Heart right ventricle (tissue), 16 donors: ENCODE measurements around the gene PRR29. TPM values are rescaled to one million over a fixed set of nuclear protein-coding genes. Genes with fewer than 3 reads are reported as not detected.

Experiments
- ATAC-seq, 8 donors: fragments of 200-7000 bp; cut with Tn5 transposase; one replicate each; pipeline ENCODE4 v1.9.1; 2020; ENCODE audit warnings: mild to moderate bottlenecking in 8 of 8, moderate library complexity in 8 of 8, moderate number of reproducible peaks in 1 of 8
- DNase-seq, 2 donors: peaks; one replicate each; pipeline ENCODE4 v3.0.0-alpha.2; 2020
- H3K27ac ChIP-seq, 10 donors: fragments of 200-600 bp; sonication (generic) in 2 of 10; one replicate each; pipeline versions ENCODE4 v1.5.0 to v1.8.0; 2020 to 2022; ENCODE audit warnings: mild to moderate bottlenecking in 3 of 10
- H3K27me3 ChIP-seq, 7 donors: fragments of 200-600 bp; one replicate each; pipeline ENCODE4 v1.8.0; 2021 to 2022; ENCODE audit warnings: mild to moderate bottlenecking in 2 of 7
- H3K36me3 ChIP-seq, 9 donors: fragments of 200-600 bp; sonication (generic) in 1 of 9; one replicate each; pipeline versions ENCODE4 v1.5.0 to v1.8.0; 2020 to 2022; ENCODE audit warnings: mild to moderate bottlenecking in 2 of 9
- H3K4me1 ChIP-seq, 9 donors: fragments of 200-600 bp; sonication (generic) in 1 of 9; one replicate each; pipeline versions ENCODE4 v1.5.0 to v1.8.0; 2020 to 2022; ENCODE audit warnings: mild to moderate bottlenecking in 4 of 9
- H3K4me3 ChIP-seq, 10 donors: fragments of 200-600 bp; sonication (generic) in 2 of 10; one replicate each; pipeline versions ENCODE4 v1.5.0 to v1.8.0; 2020 to 2022; ENCODE audit warnings: mild to moderate bottlenecking in 7 of 10, moderate library complexity in 2 of 10
- H3K9me3 ChIP-seq, 11 donors: fragments of 200-600 bp in 10 of 11; sonication (generic) in 2 of 11; one replicate each; pipeline versions ENCODE4 v1.5.0 to v1.8.0; 2013 to 2022; ENCODE audit warnings: mild to moderate bottlenecking in 2 of 11, control low read depth in 1 of 11, moderate library complexity in 1 of 11
- CTCF ChIP-seq, 9 donors: fragments of 200-600 bp; sonication (generic) in 2 of 9; IDR thresholded peaks; one replicate each; pipeline versions ENCODE4 v1.5.0 to v1.8.0; 2021 to 2022; ENCODE audit warnings: antibody characterized with exemption in 9 of 9, mild to moderate bottlenecking in 5 of 9, moderate library complexity in 1 of 9
- WGBS, 2 donors: extraction: QIAGEN DNeasy Blood & Tissue Kit; methylation state at CpG; one replicate each; pipeline ENCODE4 v1.1.7; 2013; ENCODE audit warnings: inconsistent platforms in 1 of 2; 5-methylcytosine and 5-hydroxymethylcytosine counted together
- intact Hi-C, 10 donors: fragments of 100-400 bp; cut with DNase I; formaldehyde crosslinking; loops; one replicate each; pipeline versions ENCODE4 v1.11.1 to v1.14.2; 2022
- polyA plus RNA-seq, 2 donors: library from polyadenylated mRNA; stranded (reverse); fragments of 200-250 nt; gene quantifications; one replicate each; pipeline ENCODE4 v1.2.3, GENCODE V29; 2013
- total RNA-seq, 10 donors: library from RNA; stranded (reverse); fragmentation: NEBNext Ultra II Directional in 3 of 10; extraction: Animal tissue kit (Norgen Biotek cat#: 25700) in 3 of 10; gene quantifications; one replicate each; pipeline versions ENCODE4 v1.2.1 to v1.2.4, GENCODE V29; 2021 to 2023
- donor health status: Arrhythmogenic right ventricular cardiomyopathy.
- donor health status: ischemic (EF 13 %, LVEDD 7.1; RV severe dilation, severe dysfunction).
- donor health status: healthy with polysubstance abuse.
- donor health status: DM: no; HTN: yes; CAD: no.
- donor health status: DM: no; HTN: no; CAD: no.
- donor health status: ischemic (EF 25% LVEDD 6.9; RV normal size, moderate dysfunction).
- donor health status: ischemic (EF 25% LVEDD 5.7; RV mildly dilated, moderate dysfunction).
- donor health status: healthy.
- donor health status: DM: yes; HTN: yes; CAD: no.
- donor health status: Ischemic cardiomyopathy.
- donor health status: ischemic (EF 35%, LVEDD 5.7; RV mildly dilated, moderate dysfunction).
- donor health status: nonischemic (EF 11% LVEDD 7.7; RV severe dilation, severe dysfunction).
- donor health status: DM: yes; HTN: yes; CAD: no.
- donor health status: PGD.
- donor health status: ischemic (EF 29% LVEDD 5.4; RV normal size, mild dysfunction).
- donor health status: nonischemic (EF 23%, LVEDD 6.1; RV moderate dilation, normal function).

Gene PRR29
- total and polyA plus RNA-seq, 12 donors: 0.21 to 0.66 (median 0.31) TPM; not detected in 4

GRCh38 chr17:64009571-64010402 is 11.6 kb downstream of the PRR29 start:
- no peak overlapping the region for H3K4me3 ChIP-seq
- peaks cover 0 to 5% (median 0%) of the 10 kb centered on the region in 7 donors for H3K27me3 ChIP-seq
- no peak for TF ChIP-seq CTCF (IDR thresholded peaks at IDR 0.05)
- peaks cover 0 to 18% (median 0%) of the 10 kb centered on the region in 9 donors for H3K36me3 ChIP-seq
- H3K27ac ChIP-seq: peak overlapping the region in 5 of 10 donors; percentile 73 to 90 (median 86)
- DNase-seq: no peak
- peak in 1 of 8 donors; percentile 27 for ATAC-seq
- no peaks in the 10 kb centered on the region for H3K9me3 ChIP-seq
- intact Hi-C loops: no loop called here
- WGBS, 2 donors: 61 to 67% methylated on average over 8 of the region's 8 CpGs
- H3K4me1 ChIP-seq: peaks cover 2 to 60% (median 52%) of the 10 kb centered on the region in 9 donors

GRCh38 chr17:64015447-64015846 is 17.3 kb downstream of the PRR29 start:
- ATAC-seq: no peak
- no peak for TF ChIP-seq CTCF (IDR thresholded peaks at IDR 0.05)
- Histone ChIP-seq H3K27ac (peak overlapping the region in 8 of 10 donors; percentile 1 to 97 (median 86)), H3K4me3 (peak overlapping the region in 2 of 10 donors; percentile 33 to 70), H3K36me3 (peaks cover 0 to 9% (median 0%) of the 10 kb centered on the region in 9 donors), H3K4me1 (peaks cover 0 to 58% (median 19%) of the 10 kb centered on the region in 9 donors), H3K27me3 (peaks cover 0 to 5% (median 0%) of the 10 kb centered on the region in 7 donors), H3K9me3 (no peaks in the 10 kb centered on the region)
- 94 to 96% methylated on average over 6 of the region's 6 CpGs for WGBS, 2 donors
- DNase-seq: no peak
- intact Hi-C loops: loop anchor here in 1 of 10 donors (5.0 kb wide), 1 partner anchor 98 kb away; the partner anchor contains the start of gene GH1

- peak overlapping the region; percentile 4 to 97 (median 80) for H3K27ac ChIP-seq
- DNase-seq (no peak), ATAC-seq (peak in 1 of 8 donors; percentile 3)
- H3K36me3 ChIP-seq: peaks cover 0 to 8% (median 0%) of the 10 kb centered on the region in 9 donors
- peak in 6 of 9 donors; percentile 11 to 52 (median 34) for TF ChIP-seq CTCF (IDR thresholded peaks at IDR 0.05)
- peaks cover 0 to 3% (median 0%) of the 10 kb centered on the region in 7 donors for H3K27me3 ChIP-seq
- 43 to 45% methylated on average over 5 of the region's 5 CpGs for WGBS, 2 donors
- H3K4me3 ChIP-seq: peak overlapping the region in 7 of 10 donors; percentile 18 to 70 (median 29)
- no peaks in the 10 kb centered on the region for H3K9me3 ChIP-seq
- peaks cover 0 to 64% (median 26%) of the 10 kb centered on the region in 9 donors for H3K4me1 ChIP-seq
- intact Hi-C loops: loop anchor here in 1 of 10 donors (5.0 kb wide), 1 partner anchor 99 kb away; the partner anchor contains the start of gene GH1
Observed at GRCh38 chr17:64016231-64016784, 18.2 kb downstream of the PRR29 start.

GRCh38 chr17:64016974-64017373 is 18.8 kb downstream of the PRR29 start:
- H3K4me3 ChIP-seq: peak overlapping the region in 7 of 10 donors; percentile 18 to 70 (median 29)
- no peaks in the 10 kb centered on the region for H3K9me3 ChIP-seq
- peak overlapping the region; percentile 4 to 97 (median 80) for H3K27ac ChIP-seq
- WGBS, 2 donors: 72 to 74% methylated on average over 3 of the region's 3 CpGs
- H3K27me3 ChIP-seq: no peaks in the 10 kb centered on the region
- DNase-seq (no peak), ATAC-seq (no peak)
- intact Hi-C loops: loop anchor here in 1 of 10 donors (5.0 kb wide), 1 partner anchor 100 kb away; the partner anchor contains the start of gene GH1
- peaks cover 0 to 65% (median 28%) of the 10 kb centered on the region in 9 donors for H3K4me1 ChIP-seq
- no peak for TF ChIP-seq CTCF (IDR thresholded peaks at IDR 0.05)
- H3K36me3 ChIP-seq: peaks cover 0 to 3% (median 0%) of the 10 kb centered on the region in 9 donors
